GM20000 (cell line): ENCODE results near the gene TEAD1.

Experiments
- DNase-seq: peaks from one replicate; pipeline ENCODE4 v3.0.0; 2012; ENCODE audit warnings: low spot score
- CTCF ChIP-seq: IDR thresholded peaks from 2 replicates; pipeline ENCODE4 v1.5.1; 2012; ENCODE audit warnings: mild to moderate bottlenecking, control low read depth; ENCODE audit errors: extremely low read depth, missing control alignments

The TEAD1 gene

GRCh38 chr11:12880327-12880726 is 206.1 kb downstream of the TEAD1 start:
- TF ChIP-seq CTCF = no peak
- DNase-seq = no peak

GRCh38 chr11:12882670-12883069 is 208.4 kb downstream of the TEAD1 start:
- TF ChIP-seq CTCF = no peak

GRCh38 chr11:12884751-12885318 is 210.6 kb downstream of the TEAD1 start:
- TF ChIP-seq CTCF = no peak
- no peak for DNase-seq

More at GRCh38 chr11:12882670-12883069, 208.4 kb downstream of the TEAD1 start:
- no peak for DNase-seq

GRCh38 chr11:12885717-12886239 is 211.6 kb downstream of the TEAD1 start:
- DNase-seq = no peak
- TF ChIP-seq CTCF = no peak

GRCh38 chr11:12886508-12886907 is 212.3 kb downstream of the TEAD1 start:
- TF ChIP-seq CTCF = no peak
- DNase-seq = no peak

GRCh38 chr11:12888525-12889158 is 214.4 kb downstream of the TEAD1 start:
- DNase-seq = peak; percentile 67
- peak; percentile 86 for TF ChIP-seq CTCF

GRCh38 chr11:12889243-12889642 is 215.0 kb downstream of the TEAD1 start:
- DNase-seq = no peak

More at GRCh38 chr11:12889243-12889642, 215.0 kb downstream of the TEAD1 start:
- TF ChIP-seq CTCF = no peak
